Right hindlimb (tissue), 1 donor: Measurements from ENCODE around the gene HCK.
A peak's percentile ranks its signal among the peaks of the same experiment; 100 is the strongest.

ENCODE experiments used
- DNase-seq: peaks from one replicate; pipeline ENCODE4 v3.0.0-alpha.2; 2018

HCK gene

DNA sequence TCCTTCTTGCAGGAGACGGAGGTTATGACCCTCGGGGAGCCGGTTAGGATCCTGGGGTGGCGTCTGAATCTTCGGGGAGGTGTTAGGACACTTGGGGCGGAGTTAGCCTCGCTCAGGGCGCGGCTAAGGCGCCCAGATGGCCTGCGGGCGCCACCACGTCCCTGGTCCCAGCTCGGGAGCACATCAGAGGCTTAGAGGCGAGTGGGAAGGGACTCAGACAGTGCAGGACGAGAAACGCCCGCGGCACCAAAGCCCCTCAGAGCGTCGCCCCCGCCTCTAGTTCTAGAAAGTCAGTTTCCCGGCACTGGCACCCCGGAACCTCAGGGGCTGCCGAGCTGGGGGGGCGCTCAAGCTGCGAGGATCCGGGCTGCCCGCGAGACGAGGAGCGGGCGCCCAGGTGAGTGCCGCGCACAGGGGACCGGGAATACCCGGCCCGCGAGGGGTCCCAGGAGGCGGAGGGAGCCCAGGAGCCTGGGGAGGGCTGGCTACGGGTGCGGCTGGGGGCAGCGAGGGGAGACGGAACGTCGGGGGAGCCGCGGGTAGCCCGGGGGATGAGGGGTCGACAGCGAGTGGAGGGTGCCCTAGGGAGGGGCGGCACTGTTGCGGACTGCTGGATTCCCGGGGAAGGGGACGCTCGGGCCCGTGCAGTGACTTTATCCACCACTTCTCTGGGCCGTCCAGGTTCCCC is at the start of gene HCK:
Gene HCK (plus strand): TSS at position 153 of the 688 bp plus-strand sequence.
- no peak for DNase-seq

- no peak for DNase-seq
Observed at GRCh38 chr20:32003325-32003724, 48.7 kb upstream of the HCK start.

DNA sequence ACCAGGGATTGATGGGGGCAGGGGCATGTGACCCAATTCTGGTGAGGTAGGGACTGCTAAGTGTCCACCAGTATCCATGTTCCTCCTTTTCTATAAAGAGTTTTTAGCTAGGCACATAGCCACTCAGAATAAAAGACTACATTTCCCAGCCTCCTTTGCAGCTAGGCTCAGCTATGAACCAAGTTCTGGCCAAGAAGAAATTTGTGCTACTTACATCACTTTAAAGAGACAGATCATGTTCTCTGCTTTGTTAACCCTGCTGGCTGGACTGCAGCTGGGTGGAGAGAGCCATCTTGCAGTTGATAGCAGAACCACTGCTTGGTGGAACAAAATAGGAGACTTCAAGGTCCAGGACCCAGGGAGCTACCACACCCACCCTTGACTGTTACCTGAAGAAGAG is 47.1 kb upstream of the HCK start:
- DNase-seq, result no peak

GRCh38 chr20:32006053-32006452 is 46.0 kb upstream of the HCK start:
- no peak for DNase-seq

DNA sequence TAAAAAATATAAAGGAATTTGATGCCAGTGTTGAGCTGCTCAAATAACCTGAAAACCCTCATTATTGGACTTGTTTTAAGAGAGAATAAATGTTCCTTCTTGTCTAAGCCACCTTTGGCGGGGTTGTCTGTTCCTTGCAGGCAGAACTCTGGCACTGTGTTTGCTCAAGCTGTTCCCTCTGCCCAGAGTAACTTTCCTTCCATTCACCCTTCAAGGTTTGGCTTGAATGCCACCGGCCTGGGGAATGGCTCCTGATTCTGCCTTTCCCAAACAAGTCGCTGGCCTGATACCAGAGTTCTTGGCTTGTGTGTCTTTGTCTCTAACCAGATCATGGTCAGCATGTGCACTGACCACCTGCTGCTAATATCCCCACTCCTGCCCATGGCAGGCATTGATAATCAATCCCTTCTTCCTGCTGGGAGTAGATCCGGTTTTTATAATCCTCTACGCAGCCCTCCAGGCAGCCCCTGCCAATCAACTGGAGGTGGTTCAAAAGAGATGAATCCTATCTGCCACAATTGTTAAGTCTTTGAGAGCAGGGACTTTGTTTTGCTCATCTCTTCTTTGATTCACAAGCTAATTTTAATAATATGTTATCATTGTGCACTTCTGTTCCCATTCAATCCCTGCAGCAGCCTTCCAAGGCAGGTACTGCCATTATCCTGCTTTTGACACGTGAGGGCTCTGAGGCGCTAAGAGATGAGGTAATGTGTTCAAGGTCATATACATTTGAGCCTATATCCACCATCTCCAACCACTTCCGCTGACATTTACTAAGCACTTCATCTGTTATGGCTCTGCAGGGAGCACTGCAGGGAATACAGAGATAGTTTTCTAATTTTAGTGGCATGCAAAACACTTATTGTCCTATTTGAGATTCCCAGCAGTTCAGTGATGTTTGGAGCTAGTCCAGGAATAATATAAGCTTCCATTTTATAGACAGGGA is 44.9 kb upstream of the HCK start:
- DNase-seq, result no peak

DNA sequence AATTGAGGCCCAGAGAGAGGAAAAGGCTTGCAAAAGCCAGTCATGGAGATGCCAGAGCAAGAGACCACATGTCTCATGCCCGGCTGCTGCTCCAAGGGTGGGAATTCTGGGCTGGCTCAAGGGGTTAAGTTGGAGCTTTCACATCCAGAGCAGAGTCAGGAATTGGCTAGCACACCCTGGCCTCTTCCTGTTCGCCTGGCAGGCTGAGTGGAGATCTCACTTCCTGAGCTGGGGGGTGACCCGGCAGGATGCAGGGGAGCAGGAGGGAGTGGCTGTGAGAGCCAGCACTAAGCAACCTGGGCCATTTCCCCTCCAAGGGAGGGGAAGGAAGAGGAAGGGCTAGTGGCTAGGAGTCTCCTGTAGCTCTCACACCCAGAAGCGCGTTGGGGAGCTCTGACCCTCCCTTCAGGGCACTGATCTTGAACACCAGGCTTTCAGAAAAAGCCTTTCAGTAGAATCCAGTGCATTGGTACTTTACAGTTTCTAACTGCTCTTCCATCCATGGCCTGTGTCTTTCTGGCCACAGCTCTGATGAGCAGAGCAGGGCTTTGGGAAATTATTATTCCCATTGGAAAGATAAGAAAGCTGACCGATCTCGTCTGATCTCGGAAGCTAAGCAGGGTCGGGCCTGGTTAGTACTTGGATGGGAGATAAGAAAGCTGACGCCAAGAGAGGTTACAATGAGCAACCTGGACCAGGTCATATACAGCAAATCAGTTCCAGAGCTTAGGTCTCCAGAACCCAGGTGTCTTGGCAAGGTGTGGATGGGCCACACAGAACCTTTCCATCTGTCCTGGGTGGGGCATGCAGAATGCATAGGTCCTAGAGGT is 44.0 kb upstream of the HCK start:
- DNase-seq, result peak; percentile 61

GRCh38 chr20:32009564-32009963 is 42.5 kb upstream of the HCK start:
- no peak for DNase-seq

- DNase-seq, result no peak
Observed at GRCh38 chr20:32010101-32010500, 41.9 kb upstream of the HCK start, which contains the start of gene CCM2L. Gene CCM2L, plus strand, starts transcription at chr20:32010438. Its CDS starts 17 bp downstream, at chr20:32010455.

DNA sequence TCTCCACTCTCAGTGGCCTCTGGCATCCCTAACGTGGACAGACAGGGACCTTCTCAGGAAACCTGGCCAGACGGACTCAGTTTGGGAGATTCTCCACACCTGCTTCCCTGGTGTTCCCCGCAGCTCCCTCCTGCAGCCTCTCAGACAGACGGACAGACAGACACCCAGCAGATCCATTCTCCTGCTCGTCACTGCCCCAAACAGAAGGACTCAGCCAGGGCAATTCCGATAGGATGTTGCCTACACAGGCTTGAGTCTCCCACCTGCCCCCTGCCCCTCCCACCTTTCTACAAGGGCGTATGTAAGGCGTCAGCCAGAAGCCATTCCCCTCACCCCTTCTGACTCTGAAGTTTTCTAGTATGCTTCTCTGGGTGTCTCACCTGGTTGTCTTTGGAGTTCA is 41.4 kb upstream of the HCK start:
- no peak for DNase-seq

DNA sequence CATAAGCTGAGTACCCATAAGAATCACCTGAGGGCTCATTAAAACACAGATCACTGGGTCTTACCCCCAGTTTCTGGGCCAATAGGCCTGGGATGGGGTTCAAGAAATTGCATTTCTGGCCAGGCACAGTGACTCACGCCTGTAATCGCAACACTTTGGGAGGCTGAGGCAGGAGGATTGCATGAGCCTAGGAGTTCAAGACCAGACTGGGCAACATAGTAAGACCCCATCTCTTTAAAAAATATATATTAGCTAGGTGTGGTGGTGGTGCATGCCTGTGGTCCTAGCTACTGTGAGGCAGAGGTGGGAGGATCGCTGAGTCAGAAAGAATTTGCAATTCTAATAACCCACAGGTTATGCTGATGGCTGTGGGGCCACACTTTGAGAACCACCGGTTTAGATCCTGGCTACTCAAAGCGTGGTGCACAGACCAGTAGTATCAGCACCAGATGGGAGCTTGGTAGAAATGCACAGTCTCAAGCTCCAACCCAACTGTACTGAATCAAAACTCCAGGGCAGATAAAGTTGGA is 39.8 kb upstream of the HCK start:
- DNase-seq, result no peak

DNA sequence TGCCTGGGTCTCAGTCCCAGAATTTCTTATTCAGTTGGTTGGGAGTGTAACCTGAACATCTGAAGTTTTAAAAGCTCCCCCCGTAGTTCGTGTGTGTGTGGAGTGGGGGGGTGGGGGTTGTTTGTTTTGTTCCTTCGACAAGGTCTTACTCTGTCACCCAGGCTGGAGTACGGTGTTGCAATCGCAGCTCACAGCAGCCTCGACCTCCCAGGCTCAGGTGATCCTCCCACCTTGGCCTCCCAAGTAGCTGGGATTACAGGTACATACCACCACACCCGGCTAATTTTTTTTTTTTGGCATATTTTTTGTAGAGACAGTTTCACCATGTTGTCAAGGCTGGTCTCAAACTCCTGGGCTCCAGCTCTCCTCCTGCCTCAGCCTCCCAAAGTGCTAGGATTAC is 38.7 kb upstream of the HCK start:
- no peak for DNase-seq

DNA sequence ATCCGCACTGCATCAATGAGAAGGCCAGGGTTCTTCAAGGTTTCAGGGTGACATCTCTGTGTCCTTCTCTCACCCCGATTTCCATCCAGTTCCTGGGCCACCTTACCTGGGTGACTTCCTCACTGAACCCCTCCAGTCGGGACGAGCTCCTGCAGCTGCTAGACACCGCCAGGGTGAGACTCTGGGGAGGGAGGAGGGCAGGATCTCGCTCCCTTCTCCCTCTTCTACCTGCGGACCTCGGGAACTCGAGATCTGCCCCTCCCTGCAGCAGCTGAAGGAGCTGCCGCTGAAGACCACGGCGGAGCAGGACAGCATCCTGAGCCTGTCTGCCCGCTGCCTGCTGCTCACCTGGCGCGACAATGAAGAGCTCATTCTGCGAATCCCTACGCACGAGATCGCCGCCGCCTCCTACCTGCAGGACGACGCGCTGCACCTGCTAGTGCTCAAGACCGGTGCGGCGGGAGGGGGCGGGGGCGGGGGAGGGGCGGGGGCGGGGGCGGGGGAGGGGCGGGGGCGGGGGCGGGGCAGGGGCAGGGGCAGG is 34.3 kb upstream of the HCK start:
- DNase-seq, result no peak

DNA sequence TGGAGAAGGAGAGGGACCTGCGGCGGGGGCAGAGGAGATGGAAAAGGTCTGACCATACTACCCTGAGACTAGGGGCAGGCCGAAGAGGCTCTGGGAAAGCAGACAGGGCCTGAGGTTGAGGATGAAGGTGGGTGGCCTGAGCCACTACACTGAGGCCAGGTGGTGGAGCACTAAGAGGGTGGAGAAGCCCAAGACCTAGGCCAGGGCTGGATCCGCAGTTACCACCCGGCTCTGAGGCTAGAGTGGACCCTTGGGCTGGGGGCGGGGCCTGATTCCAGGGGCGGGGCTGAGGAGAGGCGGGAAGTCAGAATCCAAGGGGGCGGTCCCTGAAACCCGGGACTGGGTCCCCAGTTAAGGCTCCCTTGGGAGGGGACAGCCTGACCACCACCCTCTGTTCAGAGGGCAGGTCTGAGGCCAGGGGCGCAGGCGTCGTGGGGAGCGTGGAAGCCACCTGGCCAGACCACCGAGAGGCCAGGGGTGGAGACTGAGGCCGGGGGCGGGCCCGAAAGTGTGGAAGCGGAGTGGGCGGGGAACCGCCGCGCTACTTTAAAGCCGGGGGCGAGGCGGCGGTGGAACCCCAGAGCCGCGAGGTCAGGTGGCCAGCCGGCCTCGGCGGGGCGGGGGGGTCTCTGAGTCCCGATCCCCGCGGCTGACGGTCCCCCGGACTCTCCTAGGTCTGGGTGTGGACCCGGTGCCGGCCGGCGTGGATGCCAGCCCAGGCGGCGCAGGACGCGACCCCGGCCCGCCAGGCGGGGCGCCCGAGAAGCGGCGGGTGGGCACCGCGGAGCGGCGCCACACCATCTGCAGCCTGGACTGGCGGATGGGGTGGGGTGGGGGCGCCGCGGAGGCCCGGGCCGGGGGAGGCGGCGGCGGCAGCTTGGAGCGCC is 33.5 kb upstream of the HCK start:
- DNase-seq, result peak; percentile 63

GRCh38 chr20:32019156-32019510 is 32.9 kb upstream of the HCK start:
- no peak for DNase-seq

DNA sequence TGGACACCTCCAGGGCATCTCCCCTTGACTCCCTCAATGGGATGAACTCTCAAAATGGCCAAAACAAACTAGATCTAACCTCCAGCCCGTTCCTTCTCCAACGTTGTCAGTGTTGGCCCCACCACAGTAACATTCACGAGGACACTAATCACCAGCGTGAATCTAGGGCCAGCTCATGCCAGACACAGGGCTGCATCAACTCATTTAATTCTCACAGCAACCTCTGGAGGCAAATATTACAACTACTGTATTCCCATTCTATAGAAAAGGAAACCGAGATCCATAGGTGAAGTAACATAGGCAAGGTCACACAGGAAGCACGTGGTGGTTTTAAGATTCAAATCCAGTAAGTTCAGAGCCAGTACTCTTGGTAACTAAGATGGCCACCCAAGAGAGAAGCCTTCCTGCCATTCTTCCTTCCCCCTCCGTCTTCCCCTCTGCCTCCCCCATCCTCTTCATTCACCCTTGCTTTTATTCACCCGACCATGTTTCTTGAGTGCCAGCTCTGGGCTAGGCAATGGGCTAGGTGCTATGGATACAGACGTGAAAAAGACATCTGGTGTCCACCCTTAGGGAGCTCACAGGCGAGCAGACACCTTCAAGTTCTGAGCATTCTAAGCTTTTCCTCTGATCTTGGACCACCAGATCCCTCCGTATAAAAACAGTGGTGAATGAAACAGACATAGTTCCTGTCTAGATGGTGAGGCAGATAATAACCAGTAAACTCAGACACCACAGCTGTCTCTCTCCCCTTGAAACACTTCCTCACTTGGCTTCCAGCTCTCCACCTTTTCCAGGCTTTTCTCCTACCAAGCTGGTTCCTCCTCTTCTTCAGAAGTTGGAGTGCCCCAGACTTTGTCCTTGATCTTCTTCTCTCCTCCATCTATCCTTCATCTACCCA is 32.2 kb upstream of the HCK start:
- DNase-seq, result no peak

DNA sequence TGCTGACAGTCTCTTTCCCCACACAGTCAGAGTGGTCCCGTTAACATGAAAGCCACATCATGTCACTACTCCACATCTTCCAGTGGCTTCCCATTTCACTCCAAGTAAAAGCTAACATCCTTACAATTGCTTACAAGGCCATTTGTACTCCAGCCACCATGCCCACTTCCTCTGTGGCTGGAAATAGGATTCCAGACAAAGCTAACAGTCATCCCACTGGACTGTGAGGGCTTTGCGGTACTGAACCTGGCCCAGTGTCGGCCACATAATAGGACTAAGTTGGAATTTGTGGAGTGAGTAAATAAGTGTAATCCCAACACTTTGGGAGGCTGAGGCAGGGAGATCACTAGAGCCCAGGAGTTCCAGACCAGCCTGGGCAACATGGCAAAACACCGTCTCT is 31.0 kb upstream of the HCK start:
- DNase-seq, result no peak

DNA sequence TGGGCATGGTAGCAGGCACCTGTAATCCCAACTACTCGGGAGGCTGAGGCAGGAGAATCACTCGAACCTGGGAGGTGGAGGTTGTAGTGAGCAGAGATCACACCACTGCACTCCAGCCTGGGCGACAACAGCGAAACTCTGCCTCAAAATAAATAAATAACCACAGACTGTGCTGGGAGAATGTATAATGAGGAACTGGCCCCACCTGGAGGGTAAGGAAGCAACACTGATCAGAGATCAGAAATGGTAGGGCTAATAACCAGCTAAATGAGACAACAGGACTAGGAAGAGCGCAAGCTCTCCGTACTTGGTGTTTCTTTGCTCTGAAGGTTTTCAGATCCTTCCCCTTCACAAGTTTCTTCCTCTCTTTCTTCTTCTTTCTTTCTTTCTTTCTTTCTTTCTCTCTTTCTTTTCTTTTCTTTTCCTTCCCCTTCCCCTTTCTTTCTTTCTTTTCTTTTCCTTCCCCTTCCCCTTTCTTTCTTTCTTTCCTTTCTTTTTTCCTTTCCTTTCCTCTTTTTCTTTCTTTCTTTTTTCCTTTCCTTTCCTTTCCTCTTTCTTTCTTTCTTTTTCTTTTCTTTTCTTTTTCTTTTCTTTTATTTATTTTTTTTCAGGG is 27.3 kb upstream of the HCK start:
- DNase-seq, result no peak

- no peak for DNase-seq
Observed at GRCh38 chr20:32027643-32028042, 24.4 kb upstream of the HCK start.

DNA sequence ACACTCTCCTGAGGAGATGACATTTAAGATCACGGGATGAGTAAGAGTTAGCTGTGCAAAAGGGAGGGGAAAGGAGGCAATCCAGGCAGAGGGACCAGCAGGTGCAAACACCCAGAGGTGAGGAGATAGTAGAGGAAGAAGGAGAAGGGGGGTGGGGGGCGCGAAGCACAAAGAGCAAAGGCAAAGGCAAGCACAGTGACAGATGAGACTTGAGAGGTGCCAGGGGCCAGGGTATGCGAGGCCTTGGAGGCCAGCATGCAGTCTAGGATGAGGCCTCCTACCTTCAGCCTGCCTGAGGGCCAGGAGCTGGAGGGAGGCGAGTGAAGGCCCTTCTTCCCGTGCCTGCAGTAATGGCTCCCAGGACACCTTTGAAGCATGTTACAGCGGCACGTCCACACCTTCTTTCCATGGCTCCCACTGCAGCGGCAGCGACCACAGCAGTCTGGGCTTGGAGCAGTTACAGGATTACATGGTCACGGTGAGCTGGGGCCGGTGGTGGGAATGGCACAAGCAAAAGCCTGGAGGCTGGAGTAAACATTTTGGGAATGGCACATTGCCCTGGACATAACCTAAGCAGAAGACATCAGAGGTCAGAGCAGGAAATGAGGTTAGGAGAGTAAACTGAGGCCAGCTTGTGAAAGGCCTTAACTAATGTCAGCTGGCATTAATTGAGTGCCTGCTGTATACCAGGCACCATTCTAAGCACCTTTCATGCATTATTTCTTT is 23.2 kb upstream of the HCK start:
- DNase-seq, result no peak
